NCI-H1092 treated with DMSO at 0.1 percent for 48 hours (cell line): ENCODE data around the gene ZXDC.
A peak's percentile ranks its signal among the peaks of the same experiment; 100 is the strongest.

Source experiments
- DNase-seq: peaks from one replicate; lab custom pipeline; 2025; lab: John Stamatoyannopoulos, UW

ZXDC gene

GRCh38 chr3:126473292-126474168 lies 2.2 kb downstream of the ZXDC start:
- no peak for DNase-seq

- DNase-seq, result peak; percentile 14
Observed at GRCh38 chr3:126472277-126473006, 3.2 kb downstream of the ZXDC start.

- no peak for DNase-seq
Observed at GRCh38 chr3:126469479-126469878, 6.2 kb downstream of the ZXDC start.

GRCh38 chr3:126468028-126468891 lies 7.4 kb downstream of the ZXDC start:
- DNase-seq, result no peak

GRCh38 chr3:126467611-126467955 lies 8.1 kb downstream of the ZXDC start:
- DNase-seq, result no peak

GRCh38 chr3:126466886-126467610 lies 8.6 kb downstream of the ZXDC start:
- no peak for DNase-seq

GRCh38 chr3:126465928-126466544 lies 9.7 kb downstream of the ZXDC start:
- no peak for DNase-seq

- DNase-seq, result no peak
Observed at GRCh38 chr3:126464997-126465396, 10.7 kb downstream of the ZXDC start.

GRCh38 chr3:126464494-126464893 lies 11.2 kb downstream of the ZXDC start:
- DNase-seq, result no peak

- no peak for DNase-seq
Observed at GRCh38 chr3:126464093-126464492, 11.6 kb downstream of the ZXDC start.

GRCh38 chr3:126463521-126463920 lies 12.2 kb downstream of the ZXDC start:
- DNase-seq, result no peak

- no peak for DNase-seq
Observed at GRCh38 chr3:126461450-126462070, 14.1 kb downstream of the ZXDC start.

- no peak for DNase-seq
Observed at GRCh38 chr3:126460381-126460780, 15.3 kb downstream of the ZXDC start.

- DNase-seq, result no peak
Observed at GRCh38 chr3:126459763-126460127, 15.9 kb downstream of the ZXDC start.

- no peak for DNase-seq
Observed at GRCh38 chr3:126459111-126459762, 16.5 kb downstream of the ZXDC start.

- no peak for DNase-seq
Observed at GRCh38 chr3:126456766-126457388, 18.8 kb downstream of the ZXDC start.

- DNase-seq, result no peak
Observed at GRCh38 chr3:126456211-126456610, 19.5 kb downstream of the ZXDC start.

- no peak for DNase-seq
Observed at GRCh38 chr3:126454437-126455198, 21.1 kb downstream of the ZXDC start.

- no peak for DNase-seq
Observed at GRCh38 chr3:126454025-126454424, 21.7 kb downstream of the ZXDC start.
